Activated CD4-positive, alpha-beta T cell treated with anti-CD3 and anti-CD28 coated beads, Interleukin-2, amount 50 U/mL, for 48 hours (primary cell): ENCODE data around the gene CNOT1.
"Not testable (repeated sequence)": the region's sequence is repeated elsewhere in the genome, so short reads cannot be mapped to it uniquely, and the experiment has no call there.

Experiments
- DNase-seq, 2 experiments: peaks; one replicate each; pipeline ENCODE4 v3.0.0-alpha.2; 2020

The CNOT1 gene

GRCh38 chr16:58637021-58637420 is 7.4 kb upstream of the CNOT1 start:
- DNase-seq: not testable (repeated sequence)

DNA sequence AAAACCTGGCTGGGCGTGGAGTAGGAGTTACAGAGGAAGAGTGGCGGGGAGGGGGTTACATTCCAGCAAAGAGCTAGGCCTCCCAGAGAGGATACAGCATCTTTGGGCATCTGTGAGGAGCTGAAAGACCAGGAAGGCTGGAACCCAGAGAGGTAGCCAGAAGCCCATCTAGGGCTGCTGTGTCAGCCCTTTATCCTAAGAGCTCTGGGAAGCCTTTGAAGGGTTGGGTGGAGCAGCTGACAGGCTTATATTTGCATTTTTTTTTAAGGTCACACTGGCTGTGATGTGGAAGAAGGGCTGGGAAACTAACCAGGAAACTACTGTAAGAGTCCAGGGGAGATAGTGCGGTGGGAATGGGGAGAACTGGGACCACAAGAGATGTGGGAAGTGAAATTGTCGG is 6.8 kb upstream of the CNOT1 start:
- no peak for DNase-seq

- no peak for DNase-seq
These were observed 5.9 kb upstream of the CNOT1 start for GRCh38 chr16:58635502-58635901.

DNA sequence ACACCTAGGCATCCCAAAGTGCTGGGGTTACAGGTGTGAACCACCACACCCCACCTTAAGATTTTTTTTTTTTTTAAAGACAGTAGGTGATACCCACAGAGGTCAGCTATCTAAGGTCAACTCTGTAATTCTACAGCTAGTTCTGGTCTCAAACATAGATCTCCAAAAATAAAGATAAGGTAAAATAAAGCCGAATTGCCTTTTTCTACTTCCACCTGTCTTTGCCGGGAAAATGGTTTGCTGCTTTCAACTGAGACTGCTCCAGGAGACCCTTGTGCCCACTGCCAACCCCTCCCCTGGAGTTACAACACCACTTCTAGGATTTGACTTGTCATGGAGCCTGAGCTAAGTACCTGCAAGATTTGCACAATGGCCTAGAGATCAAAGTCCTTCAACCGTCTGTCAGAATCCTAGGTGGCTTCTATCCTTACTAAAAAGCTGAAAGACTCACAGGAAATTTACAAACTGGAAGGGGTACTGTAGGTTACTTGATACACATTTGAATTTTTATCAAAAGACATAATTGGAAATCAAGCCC is 4.7 kb upstream of the CNOT1 start:
- no peak for DNase-seq

GRCh38 chr16:58628845-58629732 is 537 bp downstream of the CNOT1 start:
- DNase-seq: peak; percentile 55 to 64

GRCh38 chr16:58624209-58624608 is 5.4 kb downstream of the CNOT1 start:
- DNase-seq: no peak

DNA sequence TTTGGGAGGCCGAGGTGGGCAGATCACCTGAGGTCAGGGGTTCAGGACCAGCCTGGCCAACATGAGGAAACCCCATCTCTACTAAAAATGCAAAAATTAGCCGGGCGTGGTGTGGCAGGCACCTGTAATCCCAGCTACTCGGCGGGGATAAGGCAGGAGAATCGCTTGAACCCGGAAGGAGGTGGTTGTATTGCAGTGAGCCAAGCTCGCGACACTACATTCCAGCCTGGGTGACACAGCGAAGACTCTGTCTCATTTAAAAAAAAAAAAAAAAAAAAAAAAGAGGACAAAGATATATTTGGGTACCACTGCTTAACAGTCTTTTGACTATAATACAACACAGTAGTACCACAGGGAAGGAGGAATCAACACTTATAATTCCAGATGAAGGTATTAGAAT is 9.2 kb downstream of the CNOT1 start:
- no peak for DNase-seq

DNA sequence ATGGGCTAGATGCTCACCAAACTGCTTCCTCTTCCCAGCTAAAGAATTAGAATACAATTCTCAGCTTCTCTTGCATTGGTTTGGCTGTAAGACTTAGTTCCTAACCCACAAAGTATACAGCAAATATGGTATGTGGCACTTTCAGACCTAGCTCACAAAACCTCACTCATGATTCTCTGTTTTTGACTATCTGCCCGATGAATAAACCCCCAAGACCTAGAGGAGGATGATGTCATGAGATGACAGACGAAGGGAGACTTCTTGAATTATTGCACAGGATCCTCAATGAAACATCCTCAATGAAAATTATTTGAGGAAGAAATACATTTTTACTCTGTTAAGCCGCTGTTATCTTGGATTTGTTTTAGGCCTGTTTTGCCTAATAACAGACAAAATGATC is 14.3 kb downstream of the CNOT1 start:
- DNase-seq: no peak

- no peak for DNase-seq
These were observed 14.8 kb downstream of the CNOT1 start for GRCh38 chr16:58614860-58615259.

GRCh38 chr16:58614212-58614611 is 15.4 kb downstream of the CNOT1 start:
- DNase-seq: no peak

GRCh38 chr16:58612965-58613364 is 16.7 kb downstream of the CNOT1 start:
- not testable (repeated sequence) for DNase-seq

DNA sequence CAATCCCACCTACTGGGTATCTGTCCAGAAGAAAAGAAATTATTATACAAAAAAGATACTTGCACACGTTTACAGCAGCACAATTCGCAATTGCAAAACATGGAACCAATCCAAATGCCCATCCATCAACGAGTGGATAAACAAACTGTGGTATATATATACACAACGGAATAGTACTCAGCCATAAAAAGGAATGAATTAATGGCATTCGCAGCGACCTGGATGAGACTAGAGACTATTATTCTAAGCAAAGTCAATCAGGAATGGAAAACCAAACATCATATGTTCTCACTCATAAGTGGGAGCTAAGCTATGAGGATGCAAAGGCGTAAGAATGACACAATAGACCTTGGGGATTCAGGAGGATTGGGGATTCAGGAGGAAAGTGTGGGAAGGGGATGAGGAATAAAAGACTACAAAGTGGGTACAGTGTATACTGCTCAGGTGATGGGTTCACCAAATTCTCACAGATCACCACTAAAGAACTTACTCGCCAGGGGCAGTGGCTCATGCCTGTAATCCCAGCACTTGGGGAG is 21.0 kb downstream of the CNOT1 start:
- DNase-seq: no peak

DNA sequence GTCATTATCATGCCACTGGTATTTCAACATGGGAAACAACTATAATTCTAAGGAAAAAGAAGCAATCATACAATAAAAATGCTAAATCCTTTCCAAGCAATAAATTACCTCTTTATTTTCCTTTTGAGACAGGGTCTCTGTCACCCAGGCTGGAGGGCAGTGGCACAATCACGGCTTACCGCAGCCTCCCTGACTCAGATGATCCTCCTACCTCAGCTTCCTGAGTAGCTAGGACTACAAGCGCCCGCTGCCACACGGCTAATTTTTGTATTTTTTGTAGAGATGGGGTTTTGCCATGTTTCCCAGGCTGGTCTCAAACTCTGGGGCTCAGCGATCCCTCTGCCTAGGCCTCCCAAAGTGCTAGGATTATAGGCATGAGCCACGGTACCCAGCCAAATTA is 24.1 kb downstream of the CNOT1 start:
- DNase-seq: no peak

- no peak for DNase-seq
These were observed 38.5 kb downstream of the CNOT1 start for GRCh38 chr16:58591083-58591482.

- DNase-seq: no peak
These were observed 40.2 kb downstream of the CNOT1 start for GRCh38 chr16:58589326-58589905.

- DNase-seq: no peak
These were observed 41.2 kb downstream of the CNOT1 start for GRCh38 chr16:58588406-58588805.

- DNase-seq: no peak
These were observed 43.1 kb downstream of the CNOT1 start for GRCh38 chr16:58586340-58587030.

- DNase-seq: no peak
These were observed 44.7 kb downstream of the CNOT1 start for GRCh38 chr16:58584831-58585505.

DNA sequence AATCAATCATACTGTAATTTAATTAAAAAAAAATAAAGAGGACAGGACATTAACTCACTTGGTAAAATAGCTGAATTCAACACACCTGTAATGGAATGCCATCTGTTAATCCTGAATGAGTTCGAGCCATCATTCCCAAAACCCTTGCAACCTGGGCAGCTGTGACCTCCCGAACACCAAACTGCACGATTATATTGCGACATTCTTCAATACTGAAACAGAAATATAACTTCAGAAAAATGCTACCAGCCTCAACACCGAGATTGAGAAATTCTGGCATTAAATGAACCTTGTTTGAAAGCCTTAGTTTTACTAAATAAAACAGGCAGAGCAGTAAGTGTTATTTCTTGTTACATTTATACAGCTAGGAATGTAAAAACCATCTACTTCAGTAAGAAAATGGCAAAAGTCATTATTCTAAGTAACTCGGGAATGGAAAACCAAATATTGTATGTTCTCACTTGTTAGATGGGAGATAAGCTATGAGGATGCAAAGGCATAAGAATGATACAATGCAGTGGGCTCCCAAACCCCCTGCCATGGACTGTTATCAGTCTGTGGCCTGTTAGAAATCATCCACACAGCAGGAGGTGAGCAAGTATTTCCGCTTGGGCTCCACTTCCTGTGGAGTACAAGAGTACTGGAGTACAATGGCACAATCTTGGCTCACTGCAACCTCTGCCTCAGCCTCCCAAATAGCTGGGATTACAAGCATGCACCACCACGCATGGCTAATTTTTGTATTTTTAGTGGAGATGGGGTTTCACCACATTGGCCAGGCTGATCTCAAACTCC is 46.5 kb downstream of the CNOT1 start:
- DNase-seq: peak in 1 of 2 experiments; percentile 21

DNA sequence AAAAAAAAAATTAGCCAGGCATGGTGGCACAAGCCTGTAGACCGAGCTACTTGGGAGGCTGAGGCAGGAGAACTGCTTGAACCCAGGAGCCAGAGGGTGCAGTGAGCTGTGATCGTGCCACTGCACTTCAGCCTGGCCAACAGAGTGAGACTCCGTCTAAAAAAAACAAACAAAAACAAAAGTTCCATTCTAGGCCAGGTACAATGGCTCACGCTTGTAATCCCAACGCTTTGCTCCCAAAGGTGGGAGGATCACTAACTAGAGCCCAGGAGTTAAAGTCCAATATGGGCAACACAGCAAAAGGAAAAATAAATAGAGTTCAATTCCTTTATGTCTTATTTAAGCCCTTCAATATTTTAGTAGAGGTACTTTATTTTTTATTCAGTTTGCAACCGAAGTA is 47.5 kb downstream of the CNOT1 start:
- DNase-seq: no peak

GRCh38 chr16:58579587-58579986 is 50.0 kb downstream of the CNOT1 start:
- no peak for DNase-seq

DNA sequence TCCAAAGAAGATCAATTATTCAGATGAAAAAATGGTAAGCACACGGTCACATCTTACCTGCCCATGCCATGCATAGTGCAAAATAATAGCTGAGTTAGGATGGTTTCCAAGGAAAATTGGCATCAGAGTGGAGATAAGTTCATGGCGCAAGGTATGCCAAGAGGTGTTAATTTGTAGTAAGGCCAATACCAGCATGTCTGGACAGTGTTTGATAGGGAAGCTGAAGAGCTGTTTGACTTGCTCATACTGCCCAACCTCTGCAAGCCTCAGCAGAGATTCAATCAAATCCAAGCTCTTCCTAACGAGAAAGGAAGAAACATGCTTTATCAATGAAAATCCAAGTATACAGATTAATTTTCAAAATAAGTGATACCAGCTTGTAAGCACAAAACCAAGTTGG is 51.0 kb downstream of the CNOT1 start:
- no peak for DNase-seq
